Upper lobe of left lung (tissue), 4 donors: ENCODE data around the gene YIPF4.

Experiments
- POLR2A ChIP-seq, 4 donors: fragments of 450-650 bp; IDR thresholded peaks; one replicate each; pipeline ENCODE4 v1.5.1; 2016 to 2017; ENCODE audit warnings: antibody characterized with exemption in 4 of 4, mild to moderate bottlenecking in 2 of 4
- POLR2AphosphoS5 ChIP-seq, 2 donors: sonication (generic); formaldehyde crosslinking; IDR thresholded peaks; one replicate each; pipeline ENCODE4 v1.5.1; 2017; ENCODE audit warnings: antibody characterized with exemption in 2 of 2
- TF ChIP-seq, protein P1 (sequence below), 6 experiments: fragments of 450-650 bp in 4 of 6; fragments of 200-600 bp in 2 of 6; sonication (generic) in 2 of 6; IDR thresholded peaks; one replicate each; pipeline ENCODE4 v1.5.1; 2016 to 2019; ENCODE audit warnings: antibody characterized with exemption in 6 of 6

DNA sequence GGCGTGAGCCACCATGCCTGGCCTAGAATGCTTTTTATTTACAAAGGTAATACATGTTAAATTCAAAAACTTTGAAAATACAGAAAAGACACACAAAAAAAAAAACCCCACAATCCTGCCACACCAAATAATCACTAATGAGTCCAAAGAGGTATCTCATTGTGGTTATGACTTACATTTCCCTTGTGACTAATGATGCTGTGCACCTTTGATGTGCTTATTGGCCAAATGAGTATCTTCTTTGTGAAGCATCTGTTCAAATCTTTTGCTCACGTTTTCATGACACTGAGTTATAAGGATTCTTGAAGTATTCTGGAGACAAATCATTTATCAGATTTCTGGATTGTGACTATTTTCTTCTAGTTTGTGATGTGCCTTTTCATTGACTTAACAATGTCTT, 6.6 kb upstream of the YIPF4 start:
- TF ChIP-seq, protein P1, sequence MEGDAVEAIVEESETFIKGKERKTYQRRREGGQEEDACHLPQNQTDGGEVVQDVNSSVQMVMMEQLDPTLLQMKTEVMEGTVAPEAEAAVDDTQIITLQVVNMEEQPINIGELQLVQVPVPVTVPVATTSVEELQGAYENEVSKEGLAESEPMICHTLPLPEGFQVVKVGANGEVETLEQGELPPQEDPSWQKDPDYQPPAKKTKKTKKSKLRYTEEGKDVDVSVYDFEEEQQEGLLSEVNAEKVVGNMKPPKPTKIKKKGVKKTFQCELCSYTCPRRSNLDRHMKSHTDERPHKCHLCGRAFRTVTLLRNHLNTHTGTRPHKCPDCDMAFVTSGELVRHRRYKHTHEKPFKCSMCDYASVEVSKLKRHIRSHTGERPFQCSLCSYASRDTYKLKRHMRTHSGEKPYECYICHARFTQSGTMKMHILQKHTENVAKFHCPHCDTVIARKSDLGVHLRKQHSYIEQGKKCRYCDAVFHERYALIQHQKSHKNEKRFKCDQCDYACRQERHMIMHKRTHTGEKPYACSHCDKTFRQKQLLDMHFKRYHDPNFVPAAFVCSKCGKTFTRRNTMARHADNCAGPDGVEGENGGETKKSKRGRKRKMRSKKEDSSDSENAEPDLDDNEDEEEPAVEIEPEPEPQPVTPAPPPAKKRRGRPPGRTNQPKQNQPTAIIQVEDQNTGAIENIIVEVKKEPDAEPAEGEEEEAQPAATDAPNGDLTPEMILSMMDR (IDR thresholded peaks at IDR 0.05) = no peak
- TF ChIP-seq POLR2A (IDR thresholded peaks at IDR 0.05) (no peak), POLR2AphosphoS5 (IDR thresholded peaks at IDR 0.05) (no peak)
